Activated naive CD8-positive, alpha-beta T cell treated with anti-CD3 and anti-CD28 coated beads, Interleukin-2, amount 50 U/mL, for 16 hours (primary cell): ENCODE data around the gene ETV5.
"Not testable (repeated sequence)": the region's sequence is repeated elsewhere in the genome, so short reads cannot be mapped to it uniquely, and the experiment has no call there.

ENCODE experiments used
- DNase-seq: peaks from one replicate; pipeline ENCODE4 v3.0.0-alpha.2; 2020; ENCODE audit warnings: low read depth, low spot score

The ETV5 gene

DNA sequence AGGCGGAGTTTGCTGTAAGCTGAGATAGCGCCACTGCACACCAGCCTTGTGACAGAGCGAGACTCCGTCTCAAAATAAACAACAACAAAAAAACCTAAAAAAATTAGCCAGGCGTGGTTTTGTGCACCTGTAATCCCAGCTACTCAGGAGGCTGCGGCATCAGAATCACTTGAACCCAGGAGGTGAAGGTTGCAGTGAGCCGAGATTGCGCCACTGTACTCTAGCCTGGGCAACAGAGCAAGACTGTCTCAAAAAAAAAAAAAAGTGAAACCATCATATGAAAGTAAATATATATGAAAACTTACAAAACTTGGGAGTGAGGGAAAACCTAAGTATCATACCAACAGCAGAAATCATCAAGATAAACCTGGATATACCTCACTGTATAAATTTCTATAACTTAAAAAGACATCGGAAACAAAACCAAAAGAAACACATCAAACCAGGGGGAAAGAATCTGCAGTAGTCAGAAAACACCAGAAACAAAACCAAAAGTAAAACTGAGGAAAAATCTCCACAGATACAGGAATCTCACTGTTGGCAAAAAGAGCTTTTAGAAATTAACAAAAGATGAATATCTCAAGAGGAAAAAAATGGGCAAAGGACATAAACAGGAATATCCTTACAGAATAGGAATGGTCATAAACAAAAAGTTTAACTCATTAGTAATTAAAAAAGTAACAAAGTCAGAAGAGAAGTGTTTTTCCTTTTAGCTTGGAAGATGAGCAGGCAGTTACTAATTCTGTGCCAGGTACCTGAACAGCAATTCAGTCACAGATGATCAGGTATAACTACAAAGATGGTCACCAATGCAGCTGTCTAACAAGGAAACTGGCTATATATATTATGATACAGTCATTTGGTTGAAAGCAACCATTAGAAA is 41.3 kb downstream of the ETV5 start:
- no peak for DNase-seq

DNA sequence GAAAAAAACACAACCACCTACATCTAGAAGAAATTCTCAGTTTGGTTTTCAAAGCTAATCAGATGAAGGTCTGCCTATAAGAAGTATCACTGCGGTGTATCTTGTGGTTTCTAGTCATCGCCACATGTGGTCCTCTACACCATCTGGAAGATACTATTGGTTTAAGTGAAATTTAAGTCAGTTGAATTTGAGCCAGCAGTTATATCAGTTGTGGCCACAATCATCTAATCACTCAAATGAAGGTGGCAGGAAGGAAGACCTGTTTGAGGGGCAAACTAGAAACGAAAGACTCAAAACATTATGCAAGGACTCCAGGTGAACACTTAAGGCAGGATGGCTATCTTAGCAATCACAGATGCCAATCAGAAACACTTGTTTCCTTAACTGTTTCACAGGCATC is 48.7 kb downstream of the ETV5 start:
- no peak for DNase-seq

GRCh38 chr3:186059192-186059591 is 49.7 kb downstream of the ETV5 start:
- DNase-seq = no peak

- DNase-seq = no peak
Observed at GRCh38 chr3:186058225-186058624, 50.7 kb downstream of the ETV5 start.

GRCh38 chr3:186057594-186057993 is 51.3 kb downstream of the ETV5 start:
- no peak for DNase-seq

- DNase-seq = no peak
Observed at GRCh38 chr3:186054792-186055352, 54.0 kb downstream of the ETV5 start.

GRCh38 chr3:186053954-186054791 is 54.7 kb downstream of the ETV5 start:
- DNase-seq = no peak

DNA sequence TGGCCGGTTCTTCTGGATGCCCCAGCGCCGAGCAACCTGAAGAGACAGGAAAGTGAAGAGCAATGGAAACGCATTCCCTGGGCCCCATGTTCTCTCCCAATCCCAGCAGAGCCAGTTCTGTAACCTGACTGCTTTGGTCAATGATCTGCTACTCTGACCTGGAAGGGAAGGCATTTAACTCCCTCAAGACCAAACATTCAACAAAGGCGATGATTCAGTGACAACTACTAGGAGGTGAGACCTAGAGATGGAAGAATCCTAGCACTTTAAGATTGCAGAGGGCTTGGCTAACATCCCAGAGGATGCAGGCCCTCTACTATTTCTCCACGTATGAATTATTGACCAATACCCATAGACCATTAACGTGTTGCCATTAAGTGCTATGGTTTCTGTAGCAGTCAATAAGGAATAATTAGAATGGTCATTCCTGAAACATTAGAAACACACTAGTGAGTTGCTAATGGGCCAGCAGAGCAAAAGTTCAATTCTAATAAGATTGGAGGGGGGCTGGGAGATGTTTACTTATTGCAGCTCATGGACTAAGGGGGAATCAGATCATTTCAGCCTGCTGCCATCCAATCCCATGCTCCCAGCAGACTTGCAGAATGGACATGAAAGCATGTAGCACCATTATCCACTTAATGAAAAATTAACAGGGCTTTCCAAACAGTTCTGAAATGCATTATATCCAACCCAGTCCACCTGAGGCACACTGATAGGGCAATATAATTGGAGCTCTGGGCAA is 56.6 kb downstream of the ETV5 start:
- DNase-seq = no peak

- no peak for DNase-seq
Observed at GRCh38 chr3:186049001-186049400, 59.9 kb downstream of the ETV5 start.

GRCh38 chr3:186048119-186048518 is 60.8 kb downstream of the ETV5 start:
- DNase-seq = no peak

DNA sequence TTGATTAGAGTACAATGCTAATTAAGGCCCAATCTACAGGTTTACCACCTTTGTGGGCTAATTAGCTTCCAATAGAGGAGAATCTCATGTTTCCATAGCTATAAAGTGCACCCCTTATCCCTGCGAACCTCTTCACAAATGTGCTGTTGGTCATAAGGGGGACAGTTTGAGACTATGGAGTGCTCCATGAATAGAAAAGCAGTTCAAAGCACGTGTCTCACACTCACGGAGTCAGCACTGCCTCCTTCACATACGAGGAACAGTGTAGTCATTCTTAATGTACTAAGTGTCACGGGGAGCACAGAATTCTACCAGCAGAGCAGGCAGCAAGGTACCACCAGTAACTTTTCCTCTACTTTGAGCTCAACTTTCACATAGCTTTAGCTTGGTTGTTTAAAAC is 62.1 kb downstream of the ETV5 start:
- DNase-seq = no peak

DNA sequence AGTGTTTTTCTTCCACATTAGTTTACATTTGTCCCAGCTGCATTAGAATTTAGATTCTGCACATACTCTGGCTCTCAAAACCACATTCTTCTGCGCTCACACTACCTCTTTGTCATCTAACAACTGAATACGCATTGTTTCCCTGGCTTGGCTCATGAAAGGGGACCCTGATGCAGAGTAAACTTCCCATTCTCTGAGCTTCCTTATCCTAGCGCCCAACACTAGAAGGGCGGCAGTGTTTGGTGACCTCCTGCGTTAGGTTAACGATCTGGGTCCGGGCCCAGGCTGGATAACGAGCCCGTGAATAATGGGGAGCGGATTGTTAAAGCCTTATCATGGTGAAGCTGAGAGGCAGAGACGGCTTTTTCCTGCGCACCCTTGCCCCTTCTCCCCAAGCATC is 63.9 kb downstream of the ETV5 start:
- DNase-seq = no peak

- no peak for DNase-seq
Observed at GRCh38 chr3:186044427-186044826, 64.5 kb downstream of the ETV5 start.

GRCh38 chr3:186042521-186043202 is 66.2 kb downstream of the ETV5 start:
- no peak for DNase-seq

- DNase-seq = no peak
Observed at GRCh38 chr3:186042036-186042435, 66.9 kb downstream of the ETV5 start.

- DNase-seq = no peak
Observed at GRCh38 chr3:186038360-186038759, 70.5 kb downstream of the ETV5 start.

- no peak for DNase-seq
Observed at GRCh38 chr3:186035277-186035676, 73.6 kb downstream of the ETV5 start.

- DNase-seq = no peak
Observed at GRCh38 chr3:186032321-186032720, 76.6 kb downstream of the ETV5 start.

DNA sequence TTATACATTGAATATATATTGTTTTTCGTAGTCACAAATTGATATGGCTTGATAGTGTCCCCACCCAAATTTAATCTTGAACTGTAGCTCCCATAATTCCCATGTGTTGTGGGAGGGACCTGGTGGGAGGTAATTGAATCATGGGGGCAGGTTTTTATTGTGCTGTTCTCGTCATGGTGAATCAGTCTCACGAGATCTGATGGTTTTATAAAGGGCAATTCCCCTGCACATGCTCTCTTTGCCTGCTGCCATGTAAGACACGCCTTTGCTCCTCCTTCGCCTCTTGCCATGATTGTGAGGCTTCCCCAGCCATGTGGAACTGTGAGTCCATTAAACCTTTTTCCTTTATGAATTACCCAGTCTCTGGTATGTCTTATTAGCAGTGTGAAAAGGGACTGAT is 82.9 kb downstream of the ETV5 start:
- DNase-seq = not testable (repeated sequence)

DNA sequence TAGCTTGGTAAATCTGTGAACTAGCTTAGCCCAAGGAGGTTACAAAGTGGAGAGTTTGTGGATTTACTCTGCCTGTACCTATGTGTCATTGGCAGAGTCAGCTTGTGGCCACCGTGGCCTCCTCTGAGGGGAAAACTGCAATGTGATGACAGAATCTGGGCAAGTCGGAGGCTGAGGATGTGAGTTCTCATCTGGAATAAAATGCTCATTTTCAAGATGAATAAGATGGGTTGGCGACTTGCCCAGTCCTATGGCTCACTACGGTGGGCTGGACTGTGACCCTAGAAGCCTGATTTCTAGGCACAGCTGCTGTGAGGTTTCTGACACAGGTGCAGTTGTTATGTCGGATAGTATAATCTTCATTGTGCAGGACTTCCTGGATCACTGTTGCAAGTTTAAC is 83.7 kb downstream of the ETV5 start:
- DNase-seq = no peak

- no peak for DNase-seq
Observed at GRCh38 chr3:186024210-186024609, 84.7 kb downstream of the ETV5 start.
